CD14-positive monocyte (primary cell): ENCODE measurements around the gene CRY2. TPM values are rescaled to one million over a fixed set of nuclear protein-coding genes. Genes with fewer than 3 reads are reported as not detected.

Experiments used
- DNase-seq, 3 donors: peaks; one replicate each; pipeline ENCODE4 v3.0.0-alpha.2; 2011 to 2022
- H2AFZ ChIP-seq: 2 replicates; pipeline ENCODE4 v1.6.0; 2012; ENCODE audit warnings: mild to moderate bottlenecking, low read depth, low read length, inconsistent platforms; ENCODE audit not compliant: insufficient read depth, poor library complexity, severe bottlenecking
- H3K27ac ChIP-seq, 2 donors: 1 replicate in 1 of 2; 2 replicates in 1 of 2; pipeline ENCODE4 v1.5.1; 2012 to 2013; ENCODE audit warnings: low read length in 2 of 2, control low read depth in 1 of 2, inconsistent platforms in 1 of 2, low read depth in 1 of 2, mild to moderate bottlenecking in 1 of 2
- H3K27me3 ChIP-seq, 2 donors: one replicate each; pipeline versions ENCODE4 v1.6.0 to v1.6.1; 2011 to 2013; ENCODE audit warnings: low read length in 2 of 2; ENCODE audit not compliant: control insufficient read depth in 2 of 2, insufficient read depth in 2 of 2
- H3K36me3 ChIP-seq, 2 donors: replicated peaks in 1 of 2; 1 replicate in 1 of 2; 2 replicates in 1 of 2; pipeline versions ENCODE4 v1.5.1 to v1.6.1; 2012 to 2013; ENCODE audit warnings: low read length in 2 of 2, control low read depth in 1 of 2, inconsistent platforms in 1 of 2, mild to moderate bottlenecking in 1 of 2; ENCODE audit not compliant: insufficient read depth in 2 of 2, control insufficient read depth in 1 of 2
- H3K4me1 ChIP-seq, 2 donors: 1 replicate in 1 of 2; 2 replicates in 1 of 2; pipeline versions ENCODE4 v1.5.1 to v1.6.1; 2012 to 2013; ENCODE audit warnings: low read length in 2 of 2, control low read depth in 1 of 2, inconsistent platforms in 1 of 2, mild to moderate bottlenecking in 1 of 2, moderate library complexity in 1 of 2; ENCODE audit not compliant: insufficient read depth in 2 of 2, control insufficient read depth in 1 of 2
- H3K4me2 ChIP-seq: replicated peaks from 2 replicates; pipeline ENCODE3; 2012; ENCODE audit warnings: low read length, moderate library complexity, mild to moderate bottlenecking; ENCODE audit not compliant: poor library complexity, severe bottlenecking; ENCODE audit errors: extremely low read depth
- H3K4me3 ChIP-seq, 3 experiments: fragments of 200-600 bp in 1 of 3; sonication (generic) in 1 of 3; replicated peaks in 1 of 3; 1 replicate in 2 of 3; 2 replicates in 1 of 3; pipeline ENCODE4 v1.5.1; 2011 to 2013; ENCODE audit warnings: low read length in 3 of 3, mild to moderate bottlenecking in 3 of 3, control low read depth in 2 of 3, low read depth in 2 of 3, inconsistent platforms in 1 of 3, moderate library complexity in 1 of 3
- H3K79me2 ChIP-seq: 2 replicates; pipeline ENCODE4 v1.6.0; 2012; ENCODE audit warnings: mild to moderate bottlenecking, control low read depth, inconsistent platforms, low read length, moderate library complexity; ENCODE audit not compliant: insufficient read depth
- H3K9ac ChIP-seq: 2 replicates; pipeline ENCODE4 v1.6.0; 2017; ENCODE audit warnings: low read length, mild to moderate bottlenecking; ENCODE audit not compliant: insufficient read depth, poor library complexity, severe bottlenecking
- H3K9me3 ChIP-seq, 2 donors: replicated peaks in 1 of 2; 1 replicate in 1 of 2; 2 replicates in 1 of 2; pipeline versions ENCODE4 v1.5.1 to v1.6.1; 2012 to 2013; ENCODE audit warnings: low read length in 2 of 2, control low read depth in 1 of 2; ENCODE audit not compliant: control insufficient read depth in 1 of 2, insufficient read depth in 1 of 2
- H4K20me1 ChIP-seq: 2 replicates; pipeline ENCODE4 v1.6.0; 2012; ENCODE audit warnings: mild to moderate bottlenecking, low read length, control low read depth, moderate library complexity; ENCODE audit not compliant: insufficient read depth
- H3K27ac Mint-ChIP-seq, 7 donors: one replicate each; pipeline ENCODE4 v1.8.0; 2020; ENCODE audit warnings: mild to moderate bottlenecking in 7 of 7, mixed read lengths in 7 of 7, moderate library complexity in 6 of 7, inconsistent platforms in 2 of 7
- H3K27me3 Mint-ChIP-seq, 3 donors: one replicate each; pipeline ENCODE4 v1.8.0; 2021 to 2022; ENCODE audit warnings: low read depth in 3 of 3, mild to moderate bottlenecking in 3 of 3, mixed read lengths in 3 of 3, moderate library complexity in 3 of 3, inconsistent platforms in 1 of 3
- H3K36me3 Mint-ChIP-seq, 2 donors: one replicate each; pipeline ENCODE4 v1.8.0; 2020; ENCODE audit warnings: mixed read lengths in 2 of 2, inconsistent platforms in 1 of 2, mild to moderate bottlenecking in 1 of 2
- H3K4me1 Mint-ChIP-seq: one replicate; pipeline ENCODE4 v1.8.0; 2020; ENCODE audit warnings: mild to moderate bottlenecking, mixed read lengths
- H3K4me3 Mint-ChIP-seq, 2 donors: one replicate each; pipeline ENCODE4 v1.8.0; 2020; ENCODE audit warnings: mild to moderate bottlenecking in 2 of 2, mixed read lengths in 2 of 2, moderate library complexity in 1 of 2
- H3K9me3 Mint-ChIP-seq, 7 donors: one replicate each; pipeline ENCODE4 v1.8.0; 2020 to 2022; ENCODE audit warnings: mixed read lengths in 7 of 7, mild to moderate bottlenecking in 6 of 7, moderate library complexity in 6 of 7, inconsistent platforms in 2 of 7
- WGBS: methylation state at CpG from one replicate; pipeline ENCODE4 v1.1.5; 2013; ENCODE audit warnings: missing lambda C conversion rate; ENCODE audit not compliant: insufficient coverage; 5-methylcytosine and 5-hydroxymethylcytosine counted together
- intact Hi-C, 2 donors: fragments of 100-400 bp; cut with micrococcal nuclease; formaldehyde crosslinking; loops; one replicate each; pipeline versions ENCODE4 v1.15.0 to v1.15.1; 2023
- polyA plus RNA-seq, 3 donors: library from polyadenylated mRNA; depleted of rRNA in 1 of 3; unstranded in 2 of 3; stranded (reverse) in 1 of 3; fragments of 300-500 nt in 2 of 3; fragments of >200 nt in 1 of 3; fragmentation: Illumina TruSeq in 2 of 3; gene quantifications; 1 replicate in 2 of 3; 2 replicates in 1 of 3; pipeline ENCODE4 v1.2.3, GENCODE V29; 2012 to 2021
- TF ChIP-seq, protein P1 (sequence below): fragments of 200-600 bp; IDR thresholded peaks from one replicate; pipeline ENCODE4 v1.8.0; 2022; ENCODE audit warnings: antibody characterized with exemption, mild to moderate bottlenecking

CRY2 gene
- polyA plus RNA-seq, 3 donors, result 5.1 to 12.5 (median 7.2) TPM

DNA sequence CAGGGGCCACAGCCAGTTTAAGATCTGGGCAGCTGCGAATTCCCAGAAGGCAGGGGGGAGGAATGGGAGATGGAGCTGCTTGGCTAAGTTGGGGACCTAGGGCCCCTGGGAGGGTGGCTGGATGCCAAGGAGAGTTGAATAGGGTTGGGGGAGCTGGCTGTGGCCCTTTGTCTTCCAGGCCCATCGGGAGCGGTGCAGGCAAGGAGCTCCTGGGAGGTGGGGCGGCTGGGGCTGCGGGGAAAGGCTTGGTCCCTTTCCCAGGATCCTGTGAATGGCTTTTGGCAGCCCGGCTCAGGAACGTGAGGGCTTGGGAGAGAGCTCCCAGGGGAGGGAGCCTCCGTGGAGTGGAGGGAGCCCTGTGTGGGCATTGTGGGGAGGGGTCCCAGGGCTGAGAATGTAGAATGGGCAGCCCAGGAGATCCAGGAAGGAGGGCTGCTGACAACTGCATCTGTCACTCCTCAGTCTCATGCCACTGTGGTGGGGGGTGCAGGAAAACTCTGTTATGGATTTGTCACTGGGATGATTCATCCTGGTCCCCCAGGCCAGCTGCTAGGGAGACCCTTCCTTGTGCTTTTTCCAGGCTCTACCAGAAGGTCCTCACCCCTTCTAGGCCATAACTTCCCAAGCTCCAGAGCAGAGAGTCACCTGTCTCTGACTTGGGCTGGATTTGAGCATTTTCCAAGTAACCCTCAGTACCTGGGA lies 53.8 kb downstream of the CRY2 start:
- H2AFZ ChIP-seq, result no peak overlapping the region
- peak overlapping the region; percentile 72 to 81 for H3K4me3 Mint-ChIP-seq
- peaks cover 4 to 23% of the 10 kb centered on the region in 2 donors for H3K9me3 ChIP-seq
- H3K4me1 ChIP-seq, result peaks cover 11 to 15% of the 10 kb centered on the region in 2 donors
- no peaks in the 10 kb centered on the region for H4K20me1 ChIP-seq
- intact Hi-C loops, result no loop called here
- no peak overlapping the region for H3K9ac ChIP-seq
- H3K79me2 ChIP-seq, result no peaks in the 10 kb centered on the region
- peak in 1 of 3 donors; percentile 37 for DNase-seq
- H3K27me3 ChIP-seq, result peaks cover 24 to 54% of the 10 kb centered on the region in 2 donors
- H3K36me3 Mint-ChIP-seq, result peaks cover 3 to 4% of the 10 kb centered on the region in 2 donors
- peaks cover 52 to 78% (median 59%) of the 10 kb centered on the region in 3 donors for H3K27me3 Mint-ChIP-seq
- TF ChIP-seq, protein P1, sequence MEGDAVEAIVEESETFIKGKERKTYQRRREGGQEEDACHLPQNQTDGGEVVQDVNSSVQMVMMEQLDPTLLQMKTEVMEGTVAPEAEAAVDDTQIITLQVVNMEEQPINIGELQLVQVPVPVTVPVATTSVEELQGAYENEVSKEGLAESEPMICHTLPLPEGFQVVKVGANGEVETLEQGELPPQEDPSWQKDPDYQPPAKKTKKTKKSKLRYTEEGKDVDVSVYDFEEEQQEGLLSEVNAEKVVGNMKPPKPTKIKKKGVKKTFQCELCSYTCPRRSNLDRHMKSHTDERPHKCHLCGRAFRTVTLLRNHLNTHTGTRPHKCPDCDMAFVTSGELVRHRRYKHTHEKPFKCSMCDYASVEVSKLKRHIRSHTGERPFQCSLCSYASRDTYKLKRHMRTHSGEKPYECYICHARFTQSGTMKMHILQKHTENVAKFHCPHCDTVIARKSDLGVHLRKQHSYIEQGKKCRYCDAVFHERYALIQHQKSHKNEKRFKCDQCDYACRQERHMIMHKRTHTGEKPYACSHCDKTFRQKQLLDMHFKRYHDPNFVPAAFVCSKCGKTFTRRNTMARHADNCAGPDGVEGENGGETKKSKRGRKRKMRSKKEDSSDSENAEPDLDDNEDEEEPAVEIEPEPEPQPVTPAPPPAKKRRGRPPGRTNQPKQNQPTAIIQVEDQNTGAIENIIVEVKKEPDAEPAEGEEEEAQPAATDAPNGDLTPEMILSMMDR, result no peak
- peak overlapping the region in 4 of 7 donors; percentile 3 to 83 (median 50) for H3K27ac Mint-ChIP-seq
- no peak overlapping the region for H3K4me2 ChIP-seq
- no peak overlapping the region for H3K4me3 ChIP-seq
- 84% methylated on average over 5 of the region's 8 CpGs for WGBS
- peaks cover 7% of the 10 kb centered on the region for H3K4me1 Mint-ChIP-seq
- H3K27ac ChIP-seq, result no peak overlapping the region
- H3K36me3 ChIP-seq, result no peaks in the 10 kb centered on the region
- peaks cover 0 to 11% (median 5%) of the 10 kb centered on the region in 7 donors for H3K9me3 Mint-ChIP-seq

GRCh38 chr11:45901626-45902025 lies 54.4 kb downstream of the CRY2 start:
- Histone ChIP-seq H2AFZ (no peak overlapping the region), H3K4me1 (peaks cover 11 to 15% of the 10 kb centered on the region in 2 donors), H3K4me3 (no peak overlapping the region), H4K20me1 (no peaks in the 10 kb centered on the region), H3K4me2 (no peak overlapping the region), H3K9ac (no peak overlapping the region), H3K27me3 (peaks cover 24 to 49% of the 10 kb centered on the region in 2 donors), H3K27ac (no peak overlapping the region), H3K79me2 (no peaks in the 10 kb centered on the region), H3K9me3 (peaks cover 4 to 23% of the 10 kb centered on the region in 2 donors), H3K36me3 (no peaks in the 10 kb centered on the region)
- Mint-ChIP-seq H3K4me3 (peak overlapping the region in 1 of 2 donors; percentile 81), H3K4me1 (peaks cover 10% of the 10 kb centered on the region), H3K27ac (peak overlapping the region in 3 of 7 donors; percentile 13 to 83 (median 49)), H3K27me3 (peaks cover 47 to 78% (median 54%) of the 10 kb centered on the region in 3 donors), H3K9me3 (peaks cover 0 to 11% (median 5%) of the 10 kb centered on the region in 7 donors), H3K36me3 (peaks cover 3 to 4% of the 10 kb centered on the region in 2 donors)
- WGBS, result 90% methylated on average over 6 of the region's 6 CpGs
- no peak for DNase-seq
- intact Hi-C loops, result no loop called here
- TF ChIP-seq, protein P1, result no peak
